ENCODE measurements around the gene CLCN7.

GRCh38 chr16:1420111-1420539 is 54.7 kb downstream of the CLCN7 start:
- TF ChIP-seq CTCF (IDR thresholded peaks at IDR 0.05; ENCODE audit: low read depth, low read length) (no peak), EZH2phosphoT487 (IDR thresholded peaks at IDR 0.05; ENCODE audit: low read depth) (no peak)

Data from OCI-LY3 (cell line).